ENCODE data around the gene TSPAN5.

TSPAN5 gene

DNA sequence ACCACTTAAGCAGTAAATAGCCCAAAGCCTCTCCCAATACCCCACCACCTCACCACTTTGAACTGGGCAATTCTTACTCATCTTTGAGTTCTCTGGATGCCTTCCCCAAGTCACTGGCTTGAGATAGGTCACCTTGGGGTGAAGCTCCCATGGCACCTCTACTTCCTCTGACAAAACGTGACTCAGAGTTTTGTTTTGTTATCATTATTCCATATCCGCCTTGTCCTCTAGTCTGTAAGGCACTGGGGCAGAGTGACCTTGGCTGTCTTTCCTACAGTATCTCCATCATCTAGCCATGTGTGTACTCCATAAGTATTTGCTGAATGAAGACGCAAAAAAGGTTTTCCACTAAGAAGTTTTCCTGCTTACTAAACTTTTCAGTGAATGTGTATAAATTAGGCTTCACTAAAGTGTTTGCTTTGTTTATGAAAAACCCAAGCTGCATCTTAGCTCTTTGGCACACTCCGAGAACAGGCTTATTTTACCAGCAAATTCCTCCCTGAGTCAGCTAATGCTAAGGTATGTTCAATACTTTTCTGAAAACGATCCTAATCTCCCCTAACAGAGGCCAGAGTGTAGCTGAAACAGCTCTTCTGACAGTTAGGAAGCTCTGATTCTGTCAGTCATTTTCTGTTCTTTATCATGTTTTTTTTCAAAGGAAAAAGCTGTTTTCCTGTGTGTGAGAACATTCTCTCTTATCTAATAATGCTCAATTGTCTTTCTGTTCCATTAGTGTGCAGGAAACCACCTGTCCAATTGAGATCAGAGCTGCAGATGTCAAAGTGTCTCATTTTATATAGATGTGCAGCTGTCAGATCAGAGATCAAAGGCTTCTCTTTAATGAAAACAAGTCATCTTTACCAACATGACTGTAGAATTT is 30.2 kb upstream of the TSPAN5 start:
- FAIRE-seq (peak; percentile 13), DNase-seq (ENCODE audit: insufficient read length, low spot score) (no peak)
- no peak for TF ChIP-seq POLR2A (IDR thresholded peaks at IDR 0.05; ENCODE audit: low read depth, low read length)

DNA sequence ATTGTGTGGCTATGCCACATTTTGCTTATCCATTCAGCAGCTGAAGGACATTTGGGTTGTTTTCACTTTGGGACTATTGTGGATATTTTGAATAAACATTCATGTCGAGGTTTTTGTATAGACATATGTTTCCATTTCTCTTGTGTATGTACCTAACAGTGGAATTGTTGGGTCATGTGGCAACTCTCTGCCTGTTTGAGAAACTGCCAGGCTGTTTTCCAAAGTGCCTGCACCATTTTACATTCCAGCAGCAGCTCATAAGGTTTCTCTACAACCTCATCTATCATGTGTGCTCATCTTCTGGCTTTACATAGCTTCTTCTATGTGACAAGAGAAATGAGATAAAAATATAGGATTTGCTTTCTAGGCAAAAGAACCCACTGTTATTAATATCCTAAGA is 29.5 kb upstream of the TSPAN5 start:
- TF ChIP-seq SPI1 (IDR thresholded peaks at IDR 0.05; ENCODE audit: low read depth, low read length) (no peak), TAF1 (IDR thresholded peaks at IDR 0.05; ENCODE audit: low read depth, low read length) (no peak), PAX5 (IDR thresholded peaks at IDR 0.05; ENCODE audit: insufficient read depth, low read length, severe bottlenecking) (no peak), POU2F2 (IDR thresholded peaks at IDR 0.05; ENCODE audit: low read depth, low read length) (no peak)
- DNase-seq (ENCODE audit: insufficient read length, low spot score) = no peak
- FAIRE-seq = no peak

DNA sequence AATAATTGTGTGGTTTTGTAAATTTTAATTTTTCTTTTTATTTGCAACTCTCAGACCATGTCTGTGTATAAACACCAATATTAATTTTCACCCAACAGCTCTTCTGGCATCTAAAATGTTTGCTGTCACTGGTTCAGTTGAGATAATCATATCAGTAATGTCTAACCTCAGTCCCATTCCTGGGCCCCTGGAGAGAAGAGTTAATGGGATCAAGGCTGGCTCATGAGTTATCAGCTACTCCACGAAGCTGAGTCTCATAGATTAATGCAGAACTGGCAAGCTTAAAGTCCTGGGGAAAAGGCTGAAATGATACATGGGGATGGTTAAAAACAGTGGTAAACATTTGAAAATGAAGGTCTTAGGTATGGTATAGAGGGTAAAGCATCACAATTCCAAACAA is 28.4 kb upstream of the TSPAN5 start:
- DNase-seq (ENCODE audit: insufficient read length, low spot score) = no peak
- no peak for FAIRE-seq

DNA sequence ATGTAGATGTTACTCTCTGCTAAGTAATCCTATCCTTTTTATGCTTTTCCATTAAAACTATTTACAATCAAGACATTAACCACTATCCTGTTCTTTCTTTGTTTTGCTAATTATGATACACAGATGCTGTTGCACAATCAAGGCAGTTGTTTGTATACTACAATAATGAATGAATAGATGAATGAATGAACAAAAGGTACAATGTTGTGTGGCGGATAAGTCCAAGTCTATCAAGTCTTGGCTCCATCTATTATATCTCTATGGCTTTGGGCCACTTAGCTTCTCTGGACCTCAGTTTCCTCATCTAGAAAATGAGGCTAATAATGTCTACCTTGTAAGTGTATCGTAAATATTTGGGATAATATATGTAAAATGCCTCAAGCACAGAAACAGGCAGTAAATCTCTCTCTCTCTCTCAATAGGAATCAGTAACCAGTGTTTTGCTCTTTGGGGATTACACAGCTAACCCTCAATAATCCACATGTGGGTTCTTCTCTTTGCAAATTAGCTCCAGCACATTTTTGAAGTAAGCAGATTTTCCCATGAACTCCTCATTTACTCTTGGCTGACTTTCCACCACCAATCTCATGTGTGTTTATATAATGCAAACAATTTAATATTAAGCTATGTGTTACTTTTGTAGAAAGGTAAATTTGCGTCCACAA is 27.8 kb upstream of the TSPAN5 start:
- no peak for TF ChIP-seq POLR2A (IDR thresholded peaks at IDR 0.05; ENCODE audit: low read depth, low read length)
- TF ChIP-seq SPI1 (IDR thresholded peaks at IDR 0.05; ENCODE audit: low read depth, low read length) = no peak
- no peak for TF ChIP-seq TAF1 (IDR thresholded peaks at IDR 0.05; ENCODE audit: low read depth, low read length)
- no peak for TF ChIP-seq POLR2AphosphoS5 (IDR thresholded peaks at IDR 0.05; ENCODE audit: low read depth, low read length)
- TF ChIP-seq POU2F2 (IDR thresholded peaks at IDR 0.05; ENCODE audit: low read depth, low read length) = no peak
- TF ChIP-seq PAX5 (IDR thresholded peaks at IDR 0.05; ENCODE audit: insufficient read depth, low read length, severe bottlenecking) = no peak
- no peak for DNase-seq (ENCODE audit: insufficient read length, low spot score)
- FAIRE-seq = no peak

More for the DNA sequence above, 28.4 kb upstream of the TSPAN5 start:
- no peak for TF ChIP-seq SPI1 (IDR thresholded peaks at IDR 0.05; ENCODE audit: low read depth, low read length)
- TF ChIP-seq POU2F2 (IDR thresholded peaks at IDR 0.05; ENCODE audit: low read depth, low read length) = no peak
- TF ChIP-seq TAF1 (IDR thresholded peaks at IDR 0.05; ENCODE audit: low read depth, low read length) = no peak
- TF ChIP-seq POLR2AphosphoS5 (IDR thresholded peaks at IDR 0.05; ENCODE audit: low read depth, low read length) = no peak
- no peak for TF ChIP-seq POLR2A (IDR thresholded peaks at IDR 0.05; ENCODE audit: low read depth, low read length)
- TF ChIP-seq PAX5 (IDR thresholded peaks at IDR 0.05; ENCODE audit: insufficient read depth, low read length, severe bottlenecking) = no peak

DNA sequence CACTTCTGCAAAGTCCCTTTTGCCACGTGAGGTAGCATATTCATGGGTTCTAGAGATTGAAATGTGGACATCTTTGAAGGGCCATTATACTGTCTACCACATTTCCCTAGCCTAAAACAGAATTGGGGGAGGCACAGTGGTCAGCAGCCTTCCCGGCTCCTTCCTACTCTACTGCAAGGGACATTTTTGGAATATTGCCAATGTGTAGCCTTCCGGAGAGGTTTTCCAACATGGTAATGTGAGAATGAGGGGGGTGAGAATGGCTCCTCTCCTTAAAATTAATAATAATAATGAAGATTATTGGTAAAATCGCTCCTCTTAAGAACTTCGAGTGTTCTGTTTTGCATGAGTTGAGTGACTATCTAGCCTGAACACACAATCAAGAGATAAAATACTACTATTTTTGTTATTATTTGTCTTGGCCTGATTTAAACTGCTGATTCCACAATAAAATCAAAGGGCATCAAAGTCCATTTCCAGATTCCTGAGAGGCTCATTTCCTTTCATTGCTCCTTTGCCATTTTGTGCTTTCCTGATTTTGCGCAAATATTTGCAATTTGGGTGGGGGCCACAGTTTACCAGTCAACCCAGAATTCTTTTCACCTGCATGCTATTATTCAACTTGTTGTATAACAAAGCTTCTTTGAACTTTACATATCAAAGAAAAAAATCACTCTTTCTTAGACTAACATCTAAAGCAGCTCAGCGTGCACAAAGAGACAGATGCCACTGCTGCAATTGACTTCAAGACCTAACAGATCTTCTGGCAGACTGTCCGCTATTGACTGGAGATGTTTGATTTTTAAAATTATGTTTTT is 27.0 kb upstream of the TSPAN5 start:
- FAIRE-seq (no peak), DNase-seq (ENCODE audit: insufficient read length, low spot score) (no peak)
- TF ChIP-seq TAF1 (IDR thresholded peaks at IDR 0.05; ENCODE audit: low read depth, low read length) (no peak), SPI1 (IDR thresholded peaks at IDR 0.05; ENCODE audit: low read depth, low read length) (no peak), PAX5 (IDR thresholded peaks at IDR 0.05; ENCODE audit: insufficient read depth, low read length, severe bottlenecking) (no peak), POLR2A (IDR thresholded peaks at IDR 0.05; ENCODE audit: low read depth, low read length) (no peak), POU2F2 (IDR thresholded peaks at IDR 0.05; ENCODE audit: low read depth, low read length) (no peak), POLR2AphosphoS5 (IDR thresholded peaks at IDR 0.05; ENCODE audit: low read depth, low read length) (no peak)

DNA sequence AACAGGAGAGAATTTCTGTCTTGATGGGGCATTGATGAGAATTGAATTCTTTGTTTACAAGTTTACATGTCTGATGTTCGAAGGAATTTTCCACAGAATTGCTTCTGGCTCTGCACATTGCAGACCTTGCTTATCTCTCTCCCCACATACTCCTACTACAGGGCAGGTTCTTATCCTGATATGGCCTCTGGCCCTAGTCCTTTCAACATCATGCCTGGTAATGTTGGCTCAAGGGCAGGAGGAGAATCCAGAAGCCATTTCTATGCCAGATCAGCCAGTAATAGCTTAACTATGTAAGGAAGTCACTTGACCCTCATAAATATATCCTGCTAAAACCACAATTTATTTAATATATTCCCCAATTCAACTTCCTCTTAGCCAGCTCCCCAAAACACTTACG is 24.3 kb upstream of the TSPAN5 start:
- no peak for TF ChIP-seq POU2F2 (IDR thresholded peaks at IDR 0.05; ENCODE audit: low read depth, low read length)
- no peak for TF ChIP-seq TAF1 (IDR thresholded peaks at IDR 0.05; ENCODE audit: low read depth, low read length)
- TF ChIP-seq POLR2AphosphoS5 (IDR thresholded peaks at IDR 0.05; ENCODE audit: low read depth, low read length) = no peak
- TF ChIP-seq SPI1 (IDR thresholded peaks at IDR 0.05; ENCODE audit: low read depth, low read length) = no peak
- TF ChIP-seq POLR2A (IDR thresholded peaks at IDR 0.05; ENCODE audit: low read depth, low read length) = no peak
- no peak for TF ChIP-seq PAX5 (IDR thresholded peaks at IDR 0.05; ENCODE audit: insufficient read depth, low read length, severe bottlenecking)
- FAIRE-seq (no peak), DNase-seq (ENCODE audit: insufficient read length, low spot score) (no peak)

DNA sequence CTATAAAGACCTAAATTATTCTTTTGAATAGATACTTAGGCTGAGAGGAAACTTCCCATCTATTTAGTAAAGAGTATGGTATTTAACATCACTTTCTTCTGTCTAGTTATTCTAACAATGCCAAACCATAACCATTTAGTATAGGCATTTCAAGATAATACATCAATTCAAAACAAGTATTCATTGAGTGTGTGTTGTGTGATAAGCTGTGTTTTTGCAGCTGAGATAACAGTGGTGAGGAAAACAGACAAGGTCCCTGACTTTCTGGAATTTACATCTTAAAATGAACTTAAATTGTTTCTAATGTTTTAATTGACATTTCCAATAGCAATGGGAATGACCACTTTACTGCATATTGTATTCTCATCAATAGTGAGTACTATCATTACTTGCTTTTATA is 22.4 kb upstream of the TSPAN5 start:
- FAIRE-seq = no peak
- DNase-seq (ENCODE audit: insufficient read length, low spot score) = no peak
- no peak for TF ChIP-seq PAX5 (IDR thresholded peaks at IDR 0.05; ENCODE audit: insufficient read depth, low read length, severe bottlenecking)
- no peak for TF ChIP-seq TAF1 (IDR thresholded peaks at IDR 0.05; ENCODE audit: low read depth, low read length)
- TF ChIP-seq POLR2A (IDR thresholded peaks at IDR 0.05; ENCODE audit: low read depth, low read length) = no peak
- TF ChIP-seq SPI1 (IDR thresholded peaks at IDR 0.05; ENCODE audit: low read depth, low read length) = no peak
- no peak for TF ChIP-seq POU2F2 (IDR thresholded peaks at IDR 0.05; ENCODE audit: low read depth, low read length)
- TF ChIP-seq POLR2AphosphoS5 (IDR thresholded peaks at IDR 0.05; ENCODE audit: low read depth, low read length) = no peak

DNA sequence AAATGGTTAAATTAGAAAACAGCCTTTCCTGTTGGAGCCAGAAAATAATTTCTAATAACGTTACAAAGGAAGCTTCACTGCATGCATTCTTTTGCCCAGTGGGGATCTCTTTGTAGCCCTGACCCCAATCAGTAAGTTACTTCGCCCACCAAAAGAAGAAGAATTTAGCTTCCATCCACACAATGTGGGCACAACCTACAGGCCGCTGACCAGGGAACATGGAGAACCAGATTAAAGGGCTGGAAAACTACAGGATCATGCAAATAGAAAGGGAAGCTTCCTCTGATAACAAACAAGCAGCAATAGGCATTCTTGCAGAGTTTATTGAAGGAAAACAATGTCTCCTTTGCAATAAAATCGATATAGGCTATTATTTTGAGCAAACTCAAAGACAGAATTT is 21.3 kb upstream of the TSPAN5 start:
- DNase-seq (ENCODE audit: insufficient read length, low spot score) (no peak), FAIRE-seq (no peak)
- no peak for TF ChIP-seq TAF1 (IDR thresholded peaks at IDR 0.05; ENCODE audit: low read depth, low read length)
- no peak for TF ChIP-seq SPI1 (IDR thresholded peaks at IDR 0.05; ENCODE audit: low read depth, low read length)
- no peak for TF ChIP-seq POU2F2 (IDR thresholded peaks at IDR 0.05; ENCODE audit: low read depth, low read length)
- no peak for TF ChIP-seq POLR2A (IDR thresholded peaks at IDR 0.05; ENCODE audit: low read depth, low read length)
- TF ChIP-seq PAX5 (IDR thresholded peaks at IDR 0.05; ENCODE audit: insufficient read depth, low read length, severe bottlenecking) = no peak
- no peak for TF ChIP-seq POLR2AphosphoS5 (IDR thresholded peaks at IDR 0.05; ENCODE audit: low read depth, low read length)

DNA sequence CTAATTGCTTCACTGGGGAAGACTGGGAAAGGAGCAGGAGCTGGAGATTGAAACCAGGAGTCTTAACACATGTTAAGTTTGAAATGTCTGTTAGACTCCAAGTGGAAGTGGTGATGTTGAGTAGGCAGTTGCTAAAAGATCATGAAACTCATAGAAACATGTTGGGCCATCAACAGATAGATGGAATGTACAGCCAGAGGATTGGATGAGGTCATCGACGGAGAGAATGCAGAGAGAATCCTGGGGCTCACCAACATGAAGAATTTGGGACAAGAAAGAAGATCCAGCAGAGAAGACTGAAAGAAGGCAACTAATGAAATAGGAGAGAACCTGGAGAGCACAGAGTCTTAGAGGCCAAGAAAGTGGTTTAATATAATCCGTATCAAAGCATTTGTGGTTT is 19.4 kb upstream of the TSPAN5 start:
- no peak for FAIRE-seq
- DNase-seq (ENCODE audit: insufficient read length, low spot score) = no peak
- TF ChIP-seq PAX5 (IDR thresholded peaks at IDR 0.05; ENCODE audit: insufficient read depth, low read length, severe bottlenecking) (no peak), TAF1 (IDR thresholded peaks at IDR 0.05; ENCODE audit: low read depth, low read length) (no peak), SPI1 (IDR thresholded peaks at IDR 0.05; ENCODE audit: low read depth, low read length) (no peak), POLR2AphosphoS5 (IDR thresholded peaks at IDR 0.05; ENCODE audit: low read depth, low read length) (no peak), POLR2A (IDR thresholded peaks at IDR 0.05; ENCODE audit: low read depth, low read length) (no peak), POU2F2 (IDR thresholded peaks at IDR 0.05; ENCODE audit: low read depth, low read length) (no peak)
